ENCODE data around the gene DNAJC28. TPM values are rescaled to one million over a fixed set of nuclear protein-coding genes. Genes with fewer than 3 reads are reported as not detected.
A peak's percentile ranks its signal among the peaks of the same experiment; 100 is the strongest.
"Not testable (repeated sequence)": the region's sequence is repeated elsewhere in the genome, so short reads cannot be mapped to it uniquely, and the experiment has no call there.

Gene DNAJC28
- total RNA-seq, 1 donor from 2014 or later, result 2.8 TPM

DNA sequence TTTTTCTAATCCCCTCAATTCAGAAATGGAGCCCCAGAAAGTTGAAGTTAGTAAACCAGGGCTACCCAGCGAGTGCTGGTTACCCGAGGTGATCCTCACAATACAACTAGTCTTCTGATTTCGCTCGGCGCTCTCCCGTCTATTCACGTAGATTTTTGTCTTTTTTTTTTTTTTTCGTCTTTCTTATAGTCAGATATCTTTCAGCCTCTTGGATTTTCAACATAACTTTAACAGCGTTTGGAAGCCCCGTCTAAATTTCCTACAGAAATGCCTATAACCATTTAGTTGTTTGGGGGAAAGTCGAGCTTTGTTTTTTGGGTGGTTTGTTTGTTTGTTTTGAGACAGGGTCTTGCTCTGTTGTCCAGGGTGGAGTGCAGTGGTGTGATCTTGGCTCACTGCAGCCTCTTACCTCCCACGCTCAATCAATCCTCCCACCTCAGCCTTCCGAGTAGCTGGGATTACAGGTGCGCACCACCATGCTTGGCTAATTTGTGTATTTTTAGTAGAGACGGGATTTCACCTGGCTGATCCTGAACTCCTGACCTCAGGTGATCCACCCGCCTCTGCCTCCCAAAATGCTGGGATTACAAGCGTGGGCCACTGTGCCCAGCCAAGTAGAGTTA lies 10.9 kb downstream of the DNAJC28 start:
- no peak for DNase-seq (ENCODE audit: low spot score)

DNA sequence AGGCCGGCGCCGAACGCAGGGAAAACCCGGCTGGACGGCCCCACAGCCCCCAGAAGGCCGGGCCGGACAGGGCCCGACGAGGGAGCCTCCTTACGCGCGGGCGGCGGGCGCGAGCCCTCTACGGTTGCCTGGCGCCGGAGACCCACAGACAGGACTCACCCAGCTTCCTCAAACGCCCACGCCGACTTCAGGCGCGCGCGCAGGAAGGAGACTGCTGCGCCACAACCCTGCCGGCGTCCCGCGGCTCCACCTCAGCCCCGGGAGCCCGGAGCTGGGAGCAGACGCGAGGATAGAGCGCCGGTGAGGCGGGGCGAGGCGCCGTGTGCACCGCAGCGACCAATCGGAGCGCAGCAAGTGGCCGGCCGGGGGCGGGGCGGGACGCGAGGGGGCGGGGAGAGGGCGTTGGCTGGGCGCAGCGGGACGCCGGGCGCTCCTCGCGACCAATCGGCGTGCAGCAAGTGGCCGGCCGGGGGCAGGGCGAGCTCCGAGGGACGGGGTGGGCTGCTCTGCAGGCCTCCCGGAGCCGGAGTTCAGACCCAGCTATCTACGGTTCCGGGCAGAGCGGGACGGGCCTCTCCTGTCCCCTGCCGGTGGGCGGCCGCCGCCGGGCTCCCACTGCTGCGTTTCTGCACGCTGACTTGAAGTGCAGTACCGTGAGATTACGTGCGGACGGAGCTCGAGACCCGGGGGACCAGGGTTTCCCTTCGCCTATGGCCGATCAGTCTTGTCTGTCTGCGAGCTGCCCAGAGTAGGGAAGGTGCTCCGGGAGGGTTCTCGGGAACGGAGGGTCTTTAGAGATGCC lies 11.6 kb downstream of the DNAJC28 start, which contains the start of gene TMEM50B:
Gene TMEM50B (minus strand): TSS at position 296 of the 802 bp plus-strand sequence. CDS start 11,089 bp downstream, outside the sequence.
- DNase-seq (ENCODE audit: low spot score), result peak; percentile 97

DNA sequence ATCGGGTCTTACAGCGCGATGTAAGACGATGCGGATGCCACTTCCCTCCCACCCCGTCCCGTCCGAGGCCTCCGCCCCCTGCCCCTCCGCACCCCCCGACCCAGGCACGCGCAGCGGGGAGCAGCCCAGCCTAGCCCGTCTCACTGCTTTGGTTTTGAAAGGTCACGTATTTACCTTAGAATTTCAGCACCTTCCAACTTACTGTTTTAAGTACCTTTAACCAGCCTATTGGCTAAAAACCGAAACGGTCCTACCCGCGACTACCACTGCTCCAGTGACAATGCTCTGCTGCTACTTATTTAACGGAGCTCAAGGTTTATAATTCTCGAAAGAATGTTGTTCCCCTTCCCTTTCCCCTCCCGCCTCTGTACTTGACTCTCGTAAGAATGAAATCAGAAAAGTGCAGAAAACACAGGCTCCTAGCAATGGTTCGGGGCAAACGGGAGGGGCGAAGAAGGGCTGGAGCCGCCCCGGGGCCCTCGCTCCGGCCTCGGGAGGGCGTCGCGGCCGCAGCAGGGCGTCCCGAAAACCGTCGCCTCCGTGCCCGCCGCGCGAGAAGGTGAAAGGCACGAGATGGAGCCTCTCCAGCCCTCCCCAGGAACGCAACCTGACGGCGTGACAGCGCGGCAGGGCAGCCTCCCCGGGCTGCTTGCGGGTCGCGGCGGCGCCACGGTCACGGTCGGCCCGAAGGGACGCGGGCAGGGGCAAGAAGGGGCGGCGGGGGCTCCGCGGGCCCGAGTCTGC lies 12.4 kb downstream of the DNAJC28 start:
- DNase-seq (ENCODE audit: low spot score), result peak; percentile 26

DNA sequence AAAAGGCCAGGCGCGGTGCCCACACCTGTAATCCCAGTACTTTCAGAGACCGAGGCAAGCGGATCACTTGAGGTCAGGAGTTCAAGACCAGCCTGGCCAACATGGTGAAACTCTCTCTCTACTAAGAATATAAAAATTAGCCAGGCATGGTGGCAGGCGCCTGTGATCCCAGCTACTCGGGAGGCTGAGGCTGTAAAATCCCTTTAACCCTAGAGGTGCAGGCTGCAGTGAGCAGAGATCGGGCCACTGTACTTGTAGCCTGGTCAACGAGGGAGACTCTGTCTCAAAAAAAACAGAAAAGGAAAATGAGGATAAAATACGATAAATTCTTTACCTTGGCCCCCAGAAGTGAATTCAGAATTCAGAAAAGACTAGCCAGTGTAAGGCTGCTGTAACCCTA lies 13.3 kb downstream of the DNAJC28 start:
- no peak for DNase-seq (ENCODE audit: low spot score)

DNA sequence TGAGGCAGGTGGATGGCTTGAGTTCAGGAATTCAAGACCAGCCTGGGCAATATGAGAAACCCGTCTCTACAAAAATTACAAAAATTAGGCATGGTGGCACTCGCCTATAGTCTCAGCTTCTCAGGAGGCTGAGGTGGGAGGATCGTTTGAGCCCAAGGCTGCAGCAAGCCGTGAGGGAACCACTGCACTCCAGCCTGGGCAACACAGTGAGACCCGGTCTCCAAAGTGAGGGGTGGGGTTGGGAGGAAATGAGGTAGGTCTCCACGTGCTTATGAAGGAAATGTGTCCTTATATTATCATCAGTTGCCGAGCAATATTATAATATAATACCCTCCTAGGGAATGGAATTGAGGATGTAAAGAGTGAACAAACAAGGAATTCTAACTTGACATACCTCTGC lies 14.4 kb downstream of the DNAJC28 start:
- no peak for DNase-seq (ENCODE audit: low spot score)

DNA sequence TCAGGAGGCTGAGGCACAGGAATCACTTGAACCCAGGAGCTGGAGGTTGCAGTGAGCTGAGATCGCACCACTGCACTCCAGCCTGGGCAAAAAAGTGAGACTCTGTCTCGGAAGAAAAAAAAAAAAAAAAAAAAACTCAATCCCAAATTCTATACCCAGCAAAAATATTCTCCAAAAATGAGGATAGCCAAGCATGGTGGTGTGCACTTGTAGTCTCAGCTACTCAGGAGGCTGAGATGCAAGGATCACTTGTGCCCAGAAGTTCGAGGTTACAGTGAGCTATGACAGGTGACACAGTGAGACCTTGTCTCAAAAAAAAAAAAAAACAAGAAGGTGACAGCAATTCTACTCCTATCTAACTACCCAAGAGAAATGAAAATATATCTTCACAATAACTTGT lies 18.2 kb downstream of the DNAJC28 start:
- no peak for DNase-seq (ENCODE audit: low spot score)

DNA sequence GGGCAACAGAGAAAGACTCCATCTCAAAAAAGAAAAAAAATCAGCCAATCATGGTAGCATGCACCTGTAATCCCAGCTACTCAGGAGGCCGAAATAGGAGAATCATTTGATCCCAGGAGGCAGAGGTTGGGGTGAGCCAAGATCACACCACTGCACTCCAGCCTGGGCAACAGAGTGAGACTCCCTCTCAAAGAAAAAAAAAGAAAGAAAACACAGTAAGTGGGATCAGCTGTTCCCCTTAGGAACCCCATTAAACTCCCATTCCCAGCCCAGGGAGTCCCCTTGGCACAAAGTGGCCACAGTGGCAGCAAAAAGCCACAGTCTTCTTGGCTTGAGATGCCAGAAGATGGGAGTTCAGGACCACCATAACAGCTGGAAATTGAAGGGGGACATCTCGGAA lies 20.8 kb downstream of the DNAJC28 start:
- DNase-seq (ENCODE audit: low spot score), result no peak

DNA sequence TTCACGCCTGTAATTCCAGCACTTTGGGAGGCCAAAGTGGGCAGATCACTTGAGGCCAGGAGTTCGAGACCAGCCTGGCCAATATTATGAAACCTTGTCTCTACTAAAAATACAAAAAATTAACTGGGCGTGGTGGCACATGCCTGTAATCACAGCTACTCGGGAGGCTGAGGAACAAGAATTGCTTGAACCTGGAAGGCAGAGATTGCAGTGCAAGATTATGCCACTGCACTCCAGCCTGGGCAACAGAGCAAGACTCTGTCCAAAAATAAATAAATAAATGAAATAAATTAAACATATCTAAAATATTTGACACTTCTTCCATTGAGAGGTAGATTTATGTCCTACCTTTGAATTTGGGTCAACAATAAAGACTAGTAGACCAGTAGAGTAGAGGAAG lies 22.3 kb downstream of the DNAJC28 start:
- not testable (repeated sequence) for DNase-seq (ENCODE audit: low spot score)

DNA sequence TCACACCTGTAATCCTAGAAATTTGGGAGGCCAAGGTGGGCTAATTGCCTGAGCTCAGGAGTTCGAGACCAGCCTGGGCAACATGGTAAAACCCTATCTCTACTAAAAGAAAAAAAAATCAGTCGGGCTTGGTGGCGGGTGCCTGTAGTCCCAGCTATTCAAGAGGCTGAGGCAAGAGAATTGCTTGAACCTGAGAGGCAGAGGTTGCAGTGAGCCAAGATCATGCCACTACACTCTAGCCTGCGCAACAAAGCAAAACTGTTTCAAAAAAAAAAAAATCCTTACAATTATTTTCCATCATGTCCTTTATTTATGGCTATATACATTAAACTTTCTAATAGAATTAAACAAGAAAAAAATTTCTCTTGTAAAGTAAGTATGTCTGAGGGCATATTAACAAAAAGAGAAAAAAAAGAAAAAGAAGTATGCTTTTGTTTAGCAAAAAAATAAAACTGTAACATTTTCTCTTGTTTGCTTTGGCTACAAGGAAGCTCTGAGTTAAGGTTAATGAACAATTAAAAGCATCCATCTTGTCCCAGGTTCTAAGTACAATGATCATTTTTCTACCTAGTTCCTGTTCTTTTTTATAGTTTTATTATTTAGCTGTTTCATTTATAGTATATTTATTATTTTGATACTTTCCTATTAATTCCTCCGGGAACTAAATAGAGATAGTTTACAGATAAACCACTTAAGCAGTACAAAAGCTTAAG lies 29.8 kb downstream of the DNAJC28 start:
- DNase-seq (ENCODE audit: low spot score), result no peak

DNA sequence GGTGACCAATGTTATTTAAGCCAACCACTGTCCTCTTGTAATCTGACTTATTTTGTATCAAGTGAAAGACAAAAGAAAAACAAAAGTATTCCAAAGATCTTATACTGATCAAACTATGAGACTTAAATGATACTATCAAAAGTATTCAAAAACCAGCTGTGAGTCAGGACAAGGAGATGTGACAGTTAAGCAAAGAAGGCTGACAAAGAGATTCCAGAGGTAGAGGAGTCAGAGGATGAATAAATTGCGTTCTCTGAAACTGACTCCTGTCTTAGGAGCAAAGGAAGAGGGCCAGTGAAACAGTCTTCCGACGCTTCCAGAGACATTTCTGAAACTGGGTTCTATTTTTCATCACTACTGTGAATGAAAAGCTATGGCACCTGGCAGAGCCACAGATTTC lies 32.7 kb downstream of the DNAJC28 start:
- no peak for DNase-seq (ENCODE audit: low spot score)

DNA sequence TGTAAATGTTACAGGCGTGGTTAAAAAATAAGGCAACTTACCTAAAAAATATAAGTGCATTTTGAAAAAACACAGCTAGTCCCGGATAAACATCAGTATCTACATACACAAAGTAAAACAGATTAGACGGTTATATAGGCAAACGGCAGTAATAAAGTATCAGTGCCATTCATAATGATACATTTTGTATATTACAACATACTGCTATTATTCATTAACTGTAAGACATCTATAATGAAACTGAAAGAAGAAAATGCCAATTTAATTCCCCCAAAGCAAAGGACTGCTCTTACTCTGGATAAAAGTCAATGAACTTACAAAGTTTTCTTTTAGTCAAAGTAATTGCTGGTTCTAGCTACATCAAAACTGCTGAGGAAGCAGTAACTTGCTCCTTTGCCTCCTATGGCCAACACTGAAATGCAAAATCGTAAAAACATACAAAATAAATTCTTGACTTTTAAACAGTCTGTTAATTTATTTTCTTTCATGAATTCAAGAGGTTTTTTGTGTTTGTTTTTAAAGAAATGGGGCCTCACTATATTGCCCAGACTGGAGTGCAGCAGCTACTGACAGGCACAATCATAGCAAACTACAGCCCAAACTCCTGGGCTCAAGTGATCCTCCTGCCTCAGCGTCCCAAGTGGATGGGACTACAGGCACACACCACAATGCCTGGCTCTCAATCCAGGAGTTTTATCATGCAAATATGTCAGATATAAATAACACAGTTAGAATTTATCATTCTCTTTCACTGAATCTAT lies 35.6 kb downstream of the DNAJC28 start:
- DNase-seq (ENCODE audit: low spot score), result no peak

DNA sequence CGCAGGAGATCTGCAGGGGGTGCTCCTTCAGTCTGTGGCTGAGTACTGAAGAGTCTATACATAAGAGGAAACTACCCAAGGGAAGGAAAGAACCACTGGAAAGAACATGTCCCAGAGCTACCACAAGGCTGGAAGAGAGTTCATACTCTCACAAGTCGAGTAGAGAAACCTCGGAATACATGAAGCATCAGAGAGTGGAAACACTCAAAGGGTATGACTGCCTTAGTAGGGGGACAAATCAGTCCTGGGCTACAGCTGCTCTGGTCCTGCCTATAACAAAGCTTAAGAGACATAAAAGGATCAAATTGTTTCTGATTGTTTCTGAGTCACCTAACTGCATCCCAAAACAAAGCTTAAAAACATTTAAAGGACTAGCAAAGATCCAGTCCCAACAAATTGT lies 39.2 kb downstream of the DNAJC28 start:
- DNase-seq (ENCODE audit: low spot score), result no peak

DNA sequence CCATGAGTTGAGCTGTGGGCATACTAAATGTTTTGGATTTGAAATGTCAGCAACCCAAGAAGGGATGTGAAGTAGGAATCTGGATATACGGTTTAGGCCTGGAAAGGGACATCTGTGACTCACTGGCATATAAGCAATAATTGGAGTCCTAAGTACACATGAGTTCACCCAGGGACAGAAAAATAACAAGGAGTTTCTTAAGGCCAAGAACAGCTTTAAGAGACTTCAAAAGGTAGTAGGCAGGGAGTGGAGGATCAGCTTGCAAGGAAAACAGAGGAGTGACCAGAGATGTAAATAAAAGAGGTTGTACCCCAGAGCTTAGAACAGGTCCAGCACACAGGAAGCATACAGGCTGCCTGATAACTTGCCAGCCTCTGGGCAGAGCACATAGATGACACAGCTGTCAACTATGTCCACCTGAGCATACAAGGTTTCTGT lies 39.9 kb downstream of the DNAJC28 start:
- no peak for DNase-seq (ENCODE audit: low spot score)

DNA sequence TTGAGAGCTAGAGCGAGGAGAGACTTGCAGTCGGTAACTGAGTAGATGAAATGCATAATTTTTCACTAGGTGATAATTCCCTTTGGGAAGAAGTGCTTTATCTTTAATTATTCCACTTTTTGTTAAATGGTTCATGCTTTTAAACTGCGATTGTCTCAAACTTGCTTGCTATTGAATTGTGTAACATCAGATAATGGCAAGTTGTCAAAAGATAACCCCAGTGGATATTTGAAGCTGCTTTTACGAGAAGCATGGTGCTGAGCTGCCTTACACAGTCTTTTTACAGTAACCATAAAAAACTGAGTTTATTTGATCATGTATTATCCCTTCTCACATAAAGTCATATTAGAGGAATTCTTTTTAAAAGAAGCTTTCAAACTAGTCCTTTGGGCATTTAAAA lies 41.9 kb downstream of the DNAJC28 start:
- no peak for DNase-seq (ENCODE audit: low spot score)

DNA sequence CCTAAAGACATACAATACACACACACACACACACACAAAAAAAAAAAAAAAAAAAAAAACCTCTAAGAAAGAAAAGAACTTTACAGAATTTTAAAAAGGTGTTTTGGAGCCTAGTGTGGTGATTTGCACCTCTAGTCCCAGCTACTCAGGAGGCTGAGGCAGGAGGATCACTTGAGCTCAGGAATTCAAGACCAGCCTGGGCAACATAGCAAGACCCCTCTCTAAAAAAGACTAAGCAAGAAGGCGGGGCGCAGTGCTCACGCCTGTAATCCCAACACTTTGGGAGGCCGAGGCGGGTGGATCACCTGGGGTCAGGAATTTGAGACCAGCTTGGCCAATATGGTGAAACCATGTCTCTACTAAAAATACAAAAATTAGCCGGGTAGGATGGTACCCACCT lies 44.9 kb downstream of the DNAJC28 start:
- not testable (repeated sequence) for DNase-seq (ENCODE audit: low spot score)

DNA sequence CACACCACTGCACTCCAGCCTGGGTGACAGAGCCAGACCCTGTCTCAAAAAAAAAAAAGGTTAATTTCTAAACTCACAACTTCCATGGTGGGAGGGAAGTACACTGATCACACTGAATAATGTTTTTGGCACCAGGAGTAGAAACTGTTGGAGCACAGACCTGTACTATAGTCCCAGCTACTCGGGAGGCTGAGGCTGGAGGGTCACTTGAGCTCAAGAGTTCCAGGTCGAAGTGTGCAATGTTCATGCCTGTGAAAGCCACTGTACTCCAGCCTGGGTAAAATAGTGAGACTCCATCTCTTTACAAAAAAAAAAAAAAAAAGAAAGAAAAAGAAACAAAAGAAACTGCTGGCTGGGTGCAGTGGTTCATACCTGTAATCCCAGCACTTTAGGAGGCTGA lies 47.0 kb downstream of the DNAJC28 start:
- DNase-seq (ENCODE audit: low spot score), result no peak

DNA sequence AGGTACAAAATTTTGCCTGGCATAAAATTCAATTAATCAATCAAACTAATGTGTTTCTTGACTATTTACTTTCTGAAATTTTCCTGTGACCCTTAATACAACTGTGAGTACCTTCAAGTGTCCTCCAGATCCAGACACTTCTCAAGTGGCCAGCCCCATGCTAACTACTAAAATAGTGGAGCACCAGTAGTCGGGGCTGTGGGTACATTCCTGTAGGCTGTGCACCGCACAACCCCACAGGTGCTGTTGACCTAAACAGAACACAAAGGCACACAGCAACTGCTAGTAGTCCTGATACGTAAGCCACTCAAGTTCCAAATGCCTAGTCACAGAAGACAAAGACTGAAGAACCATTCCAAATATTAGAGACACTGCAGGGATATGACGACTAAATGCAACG lies 48.3 kb downstream of the DNAJC28 start:
- DNase-seq (ENCODE audit: low spot score), result no peak

DNA sequence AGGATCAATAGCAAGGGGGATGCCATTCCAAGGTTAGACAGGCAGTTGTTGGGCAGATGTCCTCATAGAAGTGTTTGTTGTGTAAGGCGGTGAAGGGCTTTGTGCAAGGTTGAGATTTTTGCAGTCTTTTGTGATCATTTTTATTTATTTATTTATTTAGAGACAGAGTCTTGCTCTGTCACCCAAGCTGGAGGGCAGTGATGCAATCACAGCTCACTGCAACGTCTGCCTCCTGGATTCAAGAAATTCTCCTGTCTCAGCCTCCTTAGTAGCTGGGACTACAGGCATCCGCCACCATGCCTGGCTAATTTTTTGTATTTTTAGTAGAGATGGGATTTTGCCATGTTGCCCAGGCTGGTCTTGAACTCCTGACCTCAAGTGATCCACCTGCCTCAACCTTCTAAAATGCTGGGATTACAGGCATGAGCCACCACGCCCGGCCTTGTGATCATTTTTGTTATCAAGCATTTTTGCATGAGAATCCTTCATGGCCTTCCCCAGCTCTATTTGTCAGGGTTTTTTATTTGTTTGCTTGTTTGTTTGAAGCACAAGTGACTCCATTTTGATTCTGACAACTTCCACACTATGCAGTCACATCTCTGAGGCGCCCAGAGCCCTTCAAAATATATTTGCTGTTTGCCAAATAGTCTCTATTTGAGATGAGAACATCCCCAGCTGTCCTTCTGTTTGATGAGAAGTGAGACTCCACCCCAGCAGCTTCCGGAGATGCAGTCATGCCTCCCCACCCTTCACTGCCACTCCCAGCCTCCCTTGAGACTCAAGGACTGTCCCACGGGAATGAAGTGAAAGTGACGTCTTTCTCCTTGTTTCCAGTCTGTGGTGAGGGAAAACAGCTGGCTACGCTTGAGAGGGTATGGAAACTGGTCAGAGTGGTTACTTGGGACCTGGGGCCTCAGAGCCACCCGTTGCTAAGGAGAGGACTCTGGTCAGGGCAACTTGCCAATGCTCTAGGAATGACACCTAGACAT lies 49.7 kb downstream of the DNAJC28 start:
- no peak for DNase-seq (ENCODE audit: low spot score)
